K562 (cell line): ENCODE data around the gene FNBP1.

Source experiments
- CTCF ChIP-seq, 3 experiments: IDR thresholded peaks in 2 of 3; conservative IDR thresholded peaks in 1 of 3; 2 replicates each; pipeline ENCODE4 v1.5.1; 2011 to 2012; ENCODE audit warnings: low read length in 3 of 3, mild to moderate bottlenecking in 3 of 3, control low read depth in 2 of 3, improper control_type of control experiment in 1 of 3, inconsistent platforms in 1 of 3, low read depth in 1 of 3, mixed read lengths in 1 of 3, moderate library complexity in 1 of 3; ENCODE audit not compliant: insufficient read depth in 2 of 3
- EGR1 ChIP-seq: fragments of 450-650 bp; conservative IDR thresholded peaks from 2 replicates; pipeline ENCODE4 v1.6.1; 2017; ENCODE audit warnings: mild to moderate bottlenecking
- GTF2F1 ChIP-seq: IDR thresholded peaks from 2 replicates; pipeline ENCODE4 v1.6.1; 2011; ENCODE audit warnings: low read depth, low read length, improper control_type of control experiment
- HINFP ChIP-seq: fragments of 450-650 bp; conservative IDR thresholded peaks from 2 replicates; pipeline ENCODE4 v1.6.1; 2016; ENCODE audit warnings: missing genetic modification characterization, low read depth, mild to moderate bottlenecking, control low read depth, missing compliant biosample characterization
- MAZ ChIP-seq, 2 experiments: fragments of 450-650 bp in 1 of 2; sonication (generic) in 1 of 2; formaldehyde crosslinking; IDR thresholded peaks in 1 of 2; conservative IDR thresholded peaks in 1 of 2; 2 replicates each; pipeline versions ENCODE4 v1.4.0 to v1.5.0; 2020; ENCODE audit warnings: mild to moderate bottlenecking in 1 of 2, missing genetic modification reagents in 1 of 2
- MTA1 ChIP-seq: fragments of 450-650 bp; IDR thresholded peaks from 2 replicates; pipeline ENCODE4 v1.6.1; 2017; ENCODE audit warnings: borderline replicate concordance
- MTA3 ChIP-seq: fragments of 450-650 bp; formaldehyde crosslinking; IDR thresholded peaks from 2 replicates; pipeline ENCODE4 v1.6.1; 2017; ENCODE audit warnings: mild to moderate bottlenecking, borderline replicate concordance
- NFIC ChIP-seq: fragments of 450-650 bp; IDR thresholded peaks from 2 replicates; pipeline ENCODE4 v1.6.1; 2017; ENCODE audit warnings: mild to moderate bottlenecking, inconsistent platforms
- RAD21 ChIP-seq, 2 experiments: fragments of 250-450 bp in 1 of 2; fragments of 450-650 bp in 1 of 2; sonication (Bioruptor Pico) in 1 of 2; formaldehyde crosslinking in 1 of 2; IDR thresholded peaks in 1 of 2; conservative IDR thresholded peaks in 1 of 2; 2 replicates each; pipeline versions ENCODE4 v1.4.0 to v1.8.0; 2020 to 2022; ENCODE audit warnings: mild to moderate bottlenecking in 2 of 2, moderate library complexity in 1 of 2
- SMC3 ChIP-seq: conservative IDR thresholded peaks from 2 replicates; pipeline ENCODE4 v1.6.1; 2011; ENCODE audit warnings: low read depth, low read length, improper control_type of control experiment; ENCODE audit not compliant: insufficient read depth
- ZBTB1 ChIP-seq: sonication (generic); formaldehyde crosslinking; IDR thresholded peaks from 2 replicates; pipeline ENCODE4 v1.8.1; 2023; ENCODE audit warnings: missing genetic modification reagents, low read depth, mild to moderate bottlenecking, borderline replicate concordance
- TF ChIP-seq, protein P1 (sequence below): fragments of 250-450 bp; sonication (Bioruptor Pico); IDR thresholded peaks from 2 replicates; pipeline ENCODE4 v1.9.0; 2021; ENCODE audit warnings: mild to moderate bottlenecking

GRCh38 chr9:129921905-129922304 is 121.1 kb downstream of the FNBP1 start:
- TF ChIP-seq MTA1 (no peak), RAD21 (CRISPR knock-in tag; conservative IDR thresholded peaks at IDR 0.05 in 1 of 2, IDR thresholded peaks at IDR 0.05 in 1 of 2) (no peak), EGR1 (no peak), SMC3 (no peak), CTCF (IDR thresholded peaks at IDR 0.05 in 2 of 3, conservative IDR thresholded peaks at IDR 0.05 in 1 of 3; ENCODE audit: insufficient read depth in 2 of 3, low read depth in 1 of 3, low read length in 3 of 3) (no peak), ZBTB1 (CRISPR knock-in tag) (no peak), NFIC (no peak), MAZ (CRISPR knock-in tag; conservative IDR thresholded peaks at IDR 0.05 in 1 of 2, IDR thresholded peaks at IDR 0.05 in 1 of 2) (no peak), HINFP (tag) (no peak), GTF2F1 (no peak), MTA3 (no peak)
- TF ChIP-seq, protein P1, sequence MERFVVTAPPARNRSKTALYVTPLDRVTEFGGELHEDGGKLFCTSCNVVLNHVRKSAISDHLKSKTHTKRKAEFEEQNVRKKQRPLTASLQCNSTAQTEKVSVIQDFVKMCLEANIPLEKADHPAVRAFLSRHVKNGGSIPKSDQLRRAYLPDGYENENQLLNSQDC = no peak
